Stimulated activated naive CD8-positive, alpha-beta T cell treated with anti-CD3 and anti-CD28 coated beads, Interleukin-15, Interleukin-2, amounts not matched to agents 100 ng/mL and 50 ng/mL, for 24 hours (primary cell): ENCODE results near the gene AASDHPPT.

Experiments
- H3K27ac Mint-ChIP-seq: one replicate; pipeline ENCODE4 v1.8.0; 2021; ENCODE audit warnings: mild to moderate bottlenecking, mixed read lengths
- H3K27me3 Mint-ChIP-seq: one replicate; pipeline ENCODE4 v1.8.0; 2021; ENCODE audit warnings: mixed read lengths
- H3K36me3 Mint-ChIP-seq: one replicate; pipeline ENCODE4 v1.8.0; 2021; ENCODE audit warnings: low read depth, mixed read lengths
- H3K4me1 Mint-ChIP-seq: one replicate; pipeline ENCODE4 v1.8.0; 2021; ENCODE audit warnings: low read depth, mixed read lengths
- H3K4me3 Mint-ChIP-seq: one replicate; pipeline ENCODE4 v1.8.0; 2021; ENCODE audit warnings: mild to moderate bottlenecking, mixed read lengths
- H3K9me3 Mint-ChIP-seq: one replicate; pipeline ENCODE4 v1.8.0; 2021; ENCODE audit warnings: mixed read lengths

AASDHPPT gene

GRCh38 chr11:106063009-106063408, 14.5 kb upstream of the AASDHPPT start:
- peaks cover 5% of the 10 kb centered on the region for H3K36me3 Mint-ChIP-seq
- H3K4me1 Mint-ChIP-seq = peaks cover 15% of the 10 kb centered on the region
- no peaks in the 10 kb centered on the region for H3K9me3 Mint-ChIP-seq
- H3K4me3 Mint-ChIP-seq = no peak overlapping the region
- no peak overlapping the region for H3K27ac Mint-ChIP-seq
- H3K27me3 Mint-ChIP-seq = no peaks in the 10 kb centered on the region

GRCh38 chr11:106070606-106071005, 6.9 kb upstream of the AASDHPPT start:
- Mint-ChIP-seq H3K9me3 (no peaks in the 10 kb centered on the region), H3K27ac (no peak overlapping the region), H3K4me1 (peaks cover 12% of the 10 kb centered on the region), H3K27me3 (no peaks in the 10 kb centered on the region), H3K36me3 (peaks cover 14% of the 10 kb centered on the region), H3K4me3 (no peak overlapping the region)

GRCh38 chr11:106072804-106073203, 4.7 kb upstream of the AASDHPPT start:
- Mint-ChIP-seq H3K4me1 (peaks cover 20% of the 10 kb centered on the region), H3K9me3 (no peaks in the 10 kb centered on the region), H3K4me3 (no peak overlapping the region), H3K36me3 (peaks cover 9% of the 10 kb centered on the region), H3K27ac (no peak overlapping the region), H3K27me3 (no peaks in the 10 kb centered on the region)

GRCh38 chr11:106076171-106076918, 1.1 kb upstream of the AASDHPPT start:
- peaks cover 26% of the 10 kb centered on the region for H3K36me3 Mint-ChIP-seq
- peak overlapping the region; percentile 89 for H3K27ac Mint-ChIP-seq
- no peaks in the 10 kb centered on the region for H3K9me3 Mint-ChIP-seq
- peaks cover 52% of the 10 kb centered on the region for H3K4me1 Mint-ChIP-seq
- no peaks in the 10 kb centered on the region for H3K27me3 Mint-ChIP-seq
- peak overlapping the region; percentile 97 for H3K4me3 Mint-ChIP-seq

GRCh38 chr11:106076919-106077608, 398 bp upstream of the AASDHPPT start, which contains the start of gene KBTBD3:
TSS of gene KBTBD3 (minus strand) at chr11:106077347. CDS start at chr11:106059097, 18,250 bp downstream.
- peak within 1 kb of the TSS; percentile 98 for H3K27ac Mint-ChIP-seq
- H3K4me1 Mint-ChIP-seq = peaks cover 58% of the 10 kb centered on the region
- no peaks in the 10 kb centered on the region for H3K9me3 Mint-ChIP-seq
- H3K36me3 Mint-ChIP-seq = peaks cover 31% of the 10 kb centered on the region
- peak within 1 kb of the TSS; percentile 97 for H3K4me3 Mint-ChIP-seq
- H3K27me3 Mint-ChIP-seq = no peaks in the 10 kb centered on the region

- no peaks in the 10 kb centered on the region for H3K9me3 Mint-ChIP-seq
- H3K36me3 Mint-ChIP-seq = peaks cover 59% of the 10 kb centered on the region
- H3K4me3 Mint-ChIP-seq = peak overlapping the region; percentile 12
- no peak overlapping the region for H3K27ac Mint-ChIP-seq
- H3K4me1 Mint-ChIP-seq = peaks cover 70% of the 10 kb centered on the region
- no peaks in the 10 kb centered on the region for H3K27me3 Mint-ChIP-seq
Observed at GRCh38 chr11:106082096-106082495, 4.6 kb downstream of the AASDHPPT start.

- H3K9me3 Mint-ChIP-seq = no peaks in the 10 kb centered on the region
- H3K27me3 Mint-ChIP-seq = no peaks in the 10 kb centered on the region
- peaks cover 62% of the 10 kb centered on the region for H3K36me3 Mint-ChIP-seq
- H3K4me1 Mint-ChIP-seq = peaks cover 63% of the 10 kb centered on the region
- H3K4me3 Mint-ChIP-seq = no peak overlapping the region
- H3K27ac Mint-ChIP-seq = no peak overlapping the region
Observed at GRCh38 chr11:106086135-106086534, 8.7 kb downstream of the AASDHPPT start.

- Mint-ChIP-seq H3K27ac (no peak overlapping the region), H3K9me3 (no peaks in the 10 kb centered on the region), H3K36me3 (peaks cover 63% of the 10 kb centered on the region), H3K27me3 (no peaks in the 10 kb centered on the region), H3K4me1 (peaks cover 64% of the 10 kb centered on the region), H3K4me3 (no peak overlapping the region)
Observed at GRCh38 chr11:106086850-106087249, 9.4 kb downstream of the AASDHPPT start.

GRCh38 chr11:106087815-106088435, 10.5 kb downstream of the AASDHPPT start:
- Mint-ChIP-seq H3K9me3 (no peaks in the 10 kb centered on the region), H3K27ac (no peak overlapping the region), H3K27me3 (no peaks in the 10 kb centered on the region), H3K4me1 (peaks cover 61% of the 10 kb centered on the region), H3K4me3 (no peak overlapping the region), H3K36me3 (peaks cover 68% of the 10 kb centered on the region)

GRCh38 chr11:106088896-106089295, 11.4 kb downstream of the AASDHPPT start:
- peaks cover 55% of the 10 kb centered on the region for H3K4me1 Mint-ChIP-seq
- H3K9me3 Mint-ChIP-seq = no peaks in the 10 kb centered on the region
- no peak overlapping the region for H3K4me3 Mint-ChIP-seq
- no peak overlapping the region for H3K27ac Mint-ChIP-seq
- peaks cover 66% of the 10 kb centered on the region for H3K36me3 Mint-ChIP-seq
- no peaks in the 10 kb centered on the region for H3K27me3 Mint-ChIP-seq

- Mint-ChIP-seq H3K36me3 (peaks cover 64% of the 10 kb centered on the region), H3K27ac (peak overlapping the region; percentile 75), H3K4me3 (peak overlapping the region; percentile 9), H3K4me1 (peaks cover 41% of the 10 kb centered on the region), H3K27me3 (no peaks in the 10 kb centered on the region), H3K9me3 (no peaks in the 10 kb centered on the region)
Observed at GRCh38 chr11:106091480-106092123, 14.1 kb downstream of the AASDHPPT start.

GRCh38 chr11:106092446-106092845, 15.0 kb downstream of the AASDHPPT start:
- peaks cover 72% of the 10 kb centered on the region for H3K36me3 Mint-ChIP-seq
- no peaks in the 10 kb centered on the region for H3K9me3 Mint-ChIP-seq
- H3K4me3 Mint-ChIP-seq = peak overlapping the region; percentile 9
- H3K27me3 Mint-ChIP-seq = no peaks in the 10 kb centered on the region
- peaks cover 35% of the 10 kb centered on the region for H3K4me1 Mint-ChIP-seq
- peak overlapping the region; percentile 38 for H3K27ac Mint-ChIP-seq

- Mint-ChIP-seq H3K9me3 (peaks cover 3% of the 10 kb centered on the region), H3K27me3 (no peaks in the 10 kb centered on the region), H3K27ac (no peak overlapping the region), H3K4me3 (no peak overlapping the region), H3K4me1 (no peaks in the 10 kb centered on the region), H3K36me3 (peaks cover 42% of the 10 kb centered on the region)
Observed at GRCh38 chr11:106098893-106099553, 21.6 kb downstream of the AASDHPPT start.

- no peak overlapping the region for H3K4me3 Mint-ChIP-seq
- H3K9me3 Mint-ChIP-seq = peaks cover 3% of the 10 kb centered on the region
- no peak overlapping the region for H3K27ac Mint-ChIP-seq
- no peaks in the 10 kb centered on the region for H3K4me1 Mint-ChIP-seq
- no peaks in the 10 kb centered on the region for H3K27me3 Mint-ChIP-seq
- H3K36me3 Mint-ChIP-seq = peaks cover 27% of the 10 kb centered on the region
Observed at GRCh38 chr11:106101370-106101769, 23.9 kb downstream of the AASDHPPT start.
